Activated B cell treated with CpG ODN at 0.5 μM for 24 hours (primary cell): ENCODE data around the gene PARK7. TPM values are rescaled to one million over a fixed set of nuclear protein-coding genes. Genes with fewer than 3 reads are reported as not detected.
"Not testable (repeated sequence)": the region's sequence is repeated elsewhere in the genome, so short reads cannot be mapped to it uniquely, and the experiment has no call there.

Experiments
- ATAC-seq: fragments of 200-7000 bp; cut with Tn5 transposase; one replicate; pipeline ENCODE4 v1.10.0; 2021; ENCODE audit warnings: low read depth, mild to moderate bottlenecking, moderate library complexity
- CTCF ChIA-PET: fragments of 350-600 bp; sonication (Branson Sonifier 250); formaldehyde crosslinking; loops from one replicate; lab custom pipeline; 2021; ENCODE audit warnings: antibody characterized with exemption; lab: Charles Lee
- POLR2A ChIA-PET: fragments of 350-600 bp; sonication (Branson Sonifier 250); formaldehyde crosslinking; loops from one replicate; lab custom pipeline; 2021; ENCODE audit warnings: antibody characterized with exemption; lab: Charles Lee
- DNase-seq: peaks from one replicate; pipeline ENCODE4 v3.0.0; 2022
- H3K27ac Mint-ChIP-seq: one replicate; pipeline ENCODE4 v1.8.0; 2020; ENCODE audit warnings: mixed read lengths
- H3K27me3 Mint-ChIP-seq: one replicate; pipeline ENCODE4 v1.8.0; 2021; ENCODE audit warnings: mixed read lengths
- H3K36me3 Mint-ChIP-seq: one replicate; pipeline ENCODE4 v1.8.0; 2021; ENCODE audit warnings: low read depth, mixed read lengths
- H3K4me1 Mint-ChIP-seq: one replicate; pipeline ENCODE4 v1.8.0; 2021; ENCODE audit warnings: mixed read lengths
- H3K4me3 Mint-ChIP-seq: one replicate; pipeline ENCODE4 v1.8.0; 2020; ENCODE audit warnings: mild to moderate bottlenecking, mixed read lengths
- H3K9me3 Mint-ChIP-seq: one replicate; pipeline ENCODE4 v1.8.0; 2020; ENCODE audit warnings: mixed read lengths
- CTCF ChIP-seq: fragments of 200-600 bp; IDR thresholded peaks from one replicate; pipeline ENCODE4 v1.8.0; 2022; ENCODE audit warnings: antibody characterized with exemption, mild to moderate bottlenecking
- intact Hi-C: fragments of 100-400 bp; cut with micrococcal nuclease; formaldehyde crosslinking; loops from one replicate; pipeline ENCODE4 v1.15.1; 2024
- total RNA-seq: library from RNA; stranded (reverse); gene quantifications from 2 replicates; pipeline ENCODE4 v1.2.3, GENCODE V29; 2022

The PARK7 gene
- total RNA-seq, 1 donor from 2014 or later = 242 TPM

DNA sequence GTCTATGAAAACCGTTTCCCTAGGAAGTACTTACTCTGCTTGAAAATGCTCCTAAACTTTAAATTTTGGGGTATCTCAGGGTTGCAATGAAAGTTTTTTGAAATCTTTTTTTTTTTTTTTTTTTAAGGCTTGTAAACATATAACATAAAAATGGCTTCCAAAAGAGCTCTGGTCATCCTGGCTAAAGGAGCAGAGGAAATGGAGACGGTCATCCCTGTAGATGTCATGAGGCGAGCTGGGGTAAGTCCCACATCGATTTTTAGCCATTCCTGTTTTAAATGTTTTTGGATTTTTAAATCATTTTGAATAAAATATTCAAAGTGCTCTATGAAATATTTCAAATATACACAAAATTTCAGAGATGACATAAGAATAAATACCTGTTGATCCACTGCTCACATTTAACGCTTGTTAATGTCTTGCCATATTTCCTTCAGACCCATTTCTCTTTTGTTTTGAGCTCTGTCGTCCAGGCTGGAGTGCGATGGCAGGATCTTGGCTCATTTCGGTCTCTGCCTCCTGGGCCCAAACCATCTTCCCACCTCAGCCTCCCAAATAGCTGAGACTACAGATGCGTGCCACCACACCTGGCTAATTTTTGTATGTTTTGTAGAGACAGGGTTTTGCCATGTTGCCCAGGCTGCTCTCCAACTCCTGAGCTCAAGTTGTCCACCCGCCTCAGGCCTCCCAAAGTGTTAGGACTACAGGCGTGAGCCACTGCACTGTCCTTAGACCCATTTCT is 1.3 kb downstream of the PARK7 start:
- H3K4me3 Mint-ChIP-seq = peak overlapping the region; percentile 94
- CTCF ChIA-PET = interaction anchor here (1.0 kb wide), 1 partner anchor 12 kb away, joined by 6 read pairs; no protein-coding TSS in a partner anchor
- no peaks in the 10 kb centered on the region for H3K27me3 Mint-ChIP-seq
- no peak for DNase-seq
- no peak for TF ChIP-seq CTCF
- no peak for ATAC-seq
- POLR2A ChIA-PET = interaction anchor here (0.5 to 1.6 kb wide), 8 partner anchors 19 to 886 kb away, joined by 3 to 16 read pairs (median 4); partner anchors contain the start of genes PER3, RERE, TNFRSF9 and VAMP3
- peaks cover 54% of the 10 kb centered on the region for H3K36me3 Mint-ChIP-seq
- intact Hi-C loops = loop anchor here (5.0 kb wide), 2 partner anchors 181 to 1571 kb away; partner anchors contain the start of genes ACOT7 and PER3
- H3K9me3 Mint-ChIP-seq = no peaks in the 10 kb centered on the region
- peaks cover 64% of the 10 kb centered on the region for H3K4me1 Mint-ChIP-seq
- H3K27ac Mint-ChIP-seq = peak overlapping the region; percentile 96

- ChIA-PET POLR2A (interaction anchor here (0.5 kb wide), 1 partner anchor 180 kb away, joined by 3 read pairs; the partner anchor contains the start of gene PER3), CTCF (interaction anchor here (1.0 kb wide), 1 partner anchor 12 kb away, joined by 6 read pairs; no protein-coding TSS in a partner anchor)
- peaks cover 64% of the 10 kb centered on the region for H3K4me1 Mint-ChIP-seq
- not testable (repeated sequence) for H3K4me3 Mint-ChIP-seq, H3K27me3 Mint-ChIP-seq, H3K9me3 Mint-ChIP-seq, DNase-seq, ATAC-seq, H3K27ac Mint-ChIP-seq
- H3K36me3 Mint-ChIP-seq = peaks cover 54% of the 10 kb centered on the region
- intact Hi-C loops = loop anchor here (5.0 kb wide), 2 partner anchors 181 to 1571 kb away; partner anchors contain the start of genes ACOT7 and PER3
Measured at GRCh38 chr1:7963378-7963730, 1.8 kb downstream of the PARK7 start.

GRCh38 chr1:7963841-7964240 is 2.3 kb downstream of the PARK7 start:
- POLR2A ChIA-PET = not testable (repeated sequence)

GRCh38 chr1:7964476-7964875 is 3.0 kb downstream of the PARK7 start:
- no peak for DNase-seq
- intact Hi-C loops = loop anchor here (5.0 kb wide), 2 partner anchors 182 to 1572 kb away; partner anchors contain the start of genes ACOT7 and PER3
- ATAC-seq = no peak
- no peaks in the 10 kb centered on the region for H3K9me3 Mint-ChIP-seq
- ChIA-PET POLR2A (no interaction called here), CTCF (no interaction called here)
- TF ChIP-seq CTCF = no peak
- H3K36me3 Mint-ChIP-seq = peaks cover 62% of the 10 kb centered on the region
- no peak overlapping the region for H3K27ac Mint-ChIP-seq
- peaks cover 60% of the 10 kb centered on the region for H3K4me1 Mint-ChIP-seq
- no peaks in the 10 kb centered on the region for H3K27me3 Mint-ChIP-seq
- no peak overlapping the region for H3K4me3 Mint-ChIP-seq

More at GRCh38 chr1:7963841-7964240, 2.3 kb downstream of the PARK7 start:
- H3K27me3 Mint-ChIP-seq, CTCF ChIA-PET, ATAC-seq, DNase-seq, H3K4me3 Mint-ChIP-seq, H3K9me3 Mint-ChIP-seq: not testable (repeated sequence)
- intact Hi-C loops = loop anchor here (5.0 kb wide), 2 partner anchors 182 to 1572 kb away; partner anchors contain the start of genes ACOT7 and PER3
- peaks cover 58% of the 10 kb centered on the region for H3K36me3 Mint-ChIP-seq
- H3K27ac Mint-ChIP-seq = peak overlapping the region; percentile 35
- H3K4me1 Mint-ChIP-seq = peaks cover 64% of the 10 kb centered on the region

DNA sequence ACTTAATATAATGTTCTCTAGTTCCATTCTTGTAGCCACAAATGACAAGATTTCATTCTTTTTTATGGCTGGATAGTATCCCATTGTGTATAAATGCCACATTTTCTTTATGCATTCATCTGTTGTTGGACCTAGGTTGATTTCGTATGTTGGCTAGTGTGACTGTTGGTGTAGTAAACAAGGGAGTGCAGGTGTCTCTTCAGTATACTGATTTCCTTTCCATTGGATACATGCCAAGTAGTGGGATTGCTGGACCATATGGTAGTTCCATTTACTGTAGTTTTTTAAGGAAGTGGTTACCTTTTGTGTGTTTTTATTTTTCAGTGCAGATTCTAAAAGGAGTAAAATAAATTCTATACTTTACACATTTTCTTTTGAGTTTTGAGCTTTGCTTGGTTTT is 5.7 kb downstream of the PARK7 start:
- Mint-ChIP-seq H3K36me3 (peaks cover 73% of the 10 kb centered on the region), H3K4me3 (no peak overlapping the region), H3K4me1 (peaks cover 39% of the 10 kb centered on the region), H3K27me3 (no peaks in the 10 kb centered on the region), H3K27ac (no peak overlapping the region), H3K9me3 (no peaks in the 10 kb centered on the region)
- ATAC-seq = no peak
- intact Hi-C loops = no loop called here
- DNase-seq = no peak
- CTCF ChIA-PET = no interaction called here
- POLR2A ChIA-PET = no interaction called here
- no peak for TF ChIP-seq CTCF

- Mint-ChIP-seq H3K27me3 (no peaks in the 10 kb centered on the region), H3K4me3 (no peak overlapping the region), H3K36me3 (peaks cover 77% of the 10 kb centered on the region), H3K9me3 (no peaks in the 10 kb centered on the region), H3K27ac (no peak overlapping the region), H3K4me1 (peaks cover 34% of the 10 kb centered on the region)
- intact Hi-C loops = no loop called here
- DNase-seq (no peak), ATAC-seq (no peak)
- TF ChIP-seq CTCF = no peak
- POLR2A ChIA-PET = no interaction called here
- CTCF ChIA-PET = no interaction called here
Measured at GRCh38 chr1:7967651-7968050, 6.1 kb downstream of the PARK7 start.
